ENCODE data around the gene AIFM3. TPM values are rescaled to one million over a fixed set of nuclear protein-coding genes. Genes with fewer than 3 reads are reported as not detected.
A peak's percentile ranks its signal among the peaks of the same experiment; 100 is the strongest.

The AIFM3 gene
- polyA plus RNA-seq, 2 of the 4 experiments (the other 2 are of a cell fraction), result 1.4 to 3.6 TPM

DNA sequence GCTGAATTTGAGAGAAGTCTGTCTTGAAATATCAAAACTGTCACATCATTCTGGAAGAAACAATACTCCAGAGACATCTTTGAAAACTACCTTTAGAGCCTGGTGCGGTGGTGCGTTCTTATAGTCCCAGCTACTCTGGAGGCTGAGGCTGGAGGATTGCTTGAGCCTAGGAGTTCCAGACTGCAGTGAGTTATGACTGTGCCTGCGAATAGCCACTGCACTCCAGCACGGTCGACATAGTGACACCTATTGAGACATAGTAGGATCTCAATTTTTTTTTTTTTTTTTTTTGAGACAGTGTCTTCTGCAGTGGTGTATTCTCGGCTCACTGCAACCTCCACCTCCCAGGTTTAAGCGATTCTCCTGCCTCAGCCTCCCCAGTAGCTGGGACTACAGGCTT is 11.5 kb upstream of the AIFM3 start (continued):
- no peak for TF ChIP-seq HOXA7 (CRISPR knock-in tag; IDR thresholded peaks at IDR 0.05)
- no peak for TF ChIP-seq POLR2AphosphoS2 (conservative IDR thresholded peaks at IDR 0.05; ENCODE audit: low read length)
- TF ChIP-seq CEBPB (IDR thresholded peaks at IDR 0.05), result no peak

DNA sequence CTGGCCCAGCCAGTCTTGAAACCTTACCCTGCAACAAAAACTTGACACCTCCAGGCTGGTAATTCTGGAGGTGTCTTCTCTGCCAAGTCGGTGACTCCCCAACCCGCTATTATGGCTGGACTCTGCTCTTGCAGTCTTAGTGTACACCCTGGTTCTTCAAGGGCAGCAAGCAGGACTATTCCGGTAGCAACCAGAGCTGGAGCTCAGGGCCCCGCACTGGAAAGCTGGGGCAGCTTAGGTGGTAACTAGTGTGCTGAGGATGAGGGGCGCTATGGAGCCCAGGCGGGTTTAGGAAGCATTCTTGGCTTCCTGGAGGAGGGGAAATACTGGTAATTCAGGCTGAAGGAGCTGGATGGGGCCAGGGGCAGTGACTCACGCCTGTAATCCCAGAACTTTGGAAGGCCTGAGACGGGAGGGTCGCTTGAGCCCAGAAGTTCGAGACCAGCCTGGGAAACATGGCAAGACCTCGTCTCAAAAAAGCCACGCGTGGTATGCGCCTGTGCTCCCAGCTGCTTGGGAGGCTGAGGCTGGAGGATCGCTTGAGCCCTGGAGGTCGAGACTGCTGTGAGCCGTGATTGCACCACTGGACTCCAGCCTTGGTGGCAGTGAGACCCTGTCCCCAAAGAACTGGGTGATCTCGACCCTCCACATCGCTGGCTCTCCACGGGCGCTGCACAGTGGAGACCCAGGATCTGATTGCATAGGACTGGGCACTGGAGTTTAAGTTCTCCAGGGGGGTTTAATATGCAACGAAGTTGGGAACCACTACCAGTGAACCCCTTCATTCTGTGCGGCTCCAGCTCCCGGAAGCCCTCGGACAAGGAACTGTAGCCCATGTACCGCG is 10.6 kb upstream of the AIFM3 start:
- Histone ChIP-seq H3K9me3 (no peaks in the 10 kb centered on the region), H3K27ac (peak overlapping the region; percentile 98), H3K4me1 (peaks cover 27% of the 10 kb centered on the region), H3K4me3 (peak overlapping the region; percentile 84), H3K4me2 (peak overlapping the region; percentile 74)
- WGBS (ENCODE audit: missing lambda C conversion rate), result 0% methylated on average over 11 of the region's 27 CpGs
- ChIA-PET CTCF (interaction anchor here (0.7 to 3.6 kb wide), 14 partner anchors 12 to 152 kb away, joined by 3 to 19 read pairs (median 5); partner anchors contain the start of genes CRKL, LZTR1 and THAP7), POLR2A (interaction anchor here (0.7 to 2.7 kb wide), 4 partner anchors 26 to 71 kb away, joined by 3 to 19 read pairs (median 7); partner anchors contain the start of genes LZTR1 and THAP7)
- ATAC-seq, result peak; percentile 49 to 66
- peak; percentile 23 to 75 for DNase-seq (ENCODE audit: low read depth in 1 of 2, low spot score in 1 of 2)
- no peak for FAIRE-seq
- TF ChIP-seq FOSL2 (IDR thresholded peaks at IDR 0.05) (no peak), FOSL2 (CRISPR knock-in tag; IDR thresholded peaks at IDR 0.05) (peak; percentile 36), HOXB5 (CRISPR knock-in tag; IDR thresholded peaks at IDR 0.05) (no peak), JUN (IDR thresholded peaks at IDR 0.05) (peak in 1 of 2 experiments; percentile 20; a peak in 1 of 5 replicates), ZFP36 (IDR thresholded peaks at IDR 0.05; ENCODE audit: borderline replicate concordance, partially characterized antibody) (peak; percentile 54), ZNF302 (CRISPR knock-in tag; IDR thresholded peaks at IDR 0.05) (no peak)
- TF ChIP-seq, protein P1, sequence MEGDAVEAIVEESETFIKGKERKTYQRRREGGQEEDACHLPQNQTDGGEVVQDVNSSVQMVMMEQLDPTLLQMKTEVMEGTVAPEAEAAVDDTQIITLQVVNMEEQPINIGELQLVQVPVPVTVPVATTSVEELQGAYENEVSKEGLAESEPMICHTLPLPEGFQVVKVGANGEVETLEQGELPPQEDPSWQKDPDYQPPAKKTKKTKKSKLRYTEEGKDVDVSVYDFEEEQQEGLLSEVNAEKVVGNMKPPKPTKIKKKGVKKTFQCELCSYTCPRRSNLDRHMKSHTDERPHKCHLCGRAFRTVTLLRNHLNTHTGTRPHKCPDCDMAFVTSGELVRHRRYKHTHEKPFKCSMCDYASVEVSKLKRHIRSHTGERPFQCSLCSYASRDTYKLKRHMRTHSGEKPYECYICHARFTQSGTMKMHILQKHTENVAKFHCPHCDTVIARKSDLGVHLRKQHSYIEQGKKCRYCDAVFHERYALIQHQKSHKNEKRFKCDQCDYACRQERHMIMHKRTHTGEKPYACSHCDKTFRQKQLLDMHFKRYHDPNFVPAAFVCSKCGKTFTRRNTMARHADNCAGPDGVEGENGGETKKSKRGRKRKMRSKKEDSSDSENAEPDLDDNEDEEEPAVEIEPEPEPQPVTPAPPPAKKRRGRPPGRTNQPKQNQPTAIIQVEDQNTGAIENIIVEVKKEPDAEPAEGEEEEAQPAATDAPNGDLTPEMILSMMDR (IDR thresholded peaks at IDR 0.05), result 0 out of 3 replicates have a peak, but pooled peaks have one; percentile 20
- TF ChIP-seq, protein P2, sequence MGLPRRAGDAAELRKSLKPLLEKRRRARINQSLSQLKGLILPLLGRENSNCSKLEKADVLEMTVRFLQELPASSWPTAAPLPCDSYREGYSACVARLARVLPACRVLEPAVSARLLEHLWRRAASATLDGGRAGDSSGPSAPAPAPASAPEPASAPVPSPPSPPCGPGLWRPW (IDR thresholded peaks at IDR 0.05), result no peak

DNA sequence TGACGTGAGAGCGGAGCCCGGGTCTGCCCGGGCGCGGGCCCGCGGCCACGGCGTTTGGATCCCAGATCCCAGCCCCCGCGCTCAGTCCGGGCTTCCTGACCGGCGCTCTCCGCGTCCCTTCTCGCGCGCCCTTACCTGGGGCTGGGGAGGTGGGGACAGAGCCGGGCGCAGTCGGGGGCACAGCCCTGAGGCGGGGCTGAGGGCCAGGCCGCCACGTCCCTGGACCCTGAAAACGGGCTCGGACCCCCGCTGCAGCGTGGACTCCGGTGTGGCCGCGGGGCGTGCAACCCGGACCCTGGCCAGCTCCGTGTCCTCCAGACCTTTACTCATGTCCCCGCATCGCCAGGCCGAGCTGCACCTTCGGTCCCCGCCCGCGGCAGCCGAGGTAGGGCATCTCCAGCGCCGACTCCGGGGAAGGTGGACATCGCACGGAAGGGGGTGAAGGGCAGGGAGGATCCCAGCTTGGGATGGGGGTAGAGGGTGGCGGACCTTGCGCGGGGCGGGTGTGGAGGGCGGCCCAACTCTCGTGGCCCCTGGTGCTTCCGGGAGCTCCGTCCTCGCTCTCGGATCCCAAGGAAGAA is 9.9 kb upstream of the AIFM3 start:
- no CpG with 5 or more reads among the region's 59 CpGs for WGBS (ENCODE audit: missing lambda C conversion rate)
- TF ChIP-seq PHF8 (IDR thresholded peaks at IDR 0.05; ENCODE audit: borderline replicate concordance, low read depth), result peak; percentile 21; the same call in 1 of the 2 replicates
- TF ChIP-seq TFCP2L1 (CRISPR knock-in tag; IDR thresholded peaks at IDR 0.05), result no peak
- Histone ChIP-seq H3K4me2 (peak overlapping the region; percentile 74), H3K4me3 (peak overlapping the region; percentile 84), H3K9me3 (no peaks in the 10 kb centered on the region), H3K27ac (peak overlapping the region; percentile 98), H3K4me1 (peaks cover 23% of the 10 kb centered on the region)
- CTCF ChIA-PET, result interaction anchor here (0.7 to 3.6 kb wide), 11 partner anchors 12 to 153 kb away, joined by 3 to 19 read pairs (median 5); partner anchors contain the start of gene CRKL
- DNase-seq (ENCODE audit: low read depth in 1 of 2, low spot score in 1 of 2), result peak; percentile 30 to 53
- peak; percentile 65 to 69 for ATAC-seq
- POLR2A ChIA-PET, result interaction anchor here (0.7 to 2.7 kb wide), 5 partner anchors 15 to 72 kb away, joined by 3 to 19 read pairs (median 8); partner anchors contain the start of genes LZTR1 and THAP7
- FAIRE-seq, result no peak

DNA sequence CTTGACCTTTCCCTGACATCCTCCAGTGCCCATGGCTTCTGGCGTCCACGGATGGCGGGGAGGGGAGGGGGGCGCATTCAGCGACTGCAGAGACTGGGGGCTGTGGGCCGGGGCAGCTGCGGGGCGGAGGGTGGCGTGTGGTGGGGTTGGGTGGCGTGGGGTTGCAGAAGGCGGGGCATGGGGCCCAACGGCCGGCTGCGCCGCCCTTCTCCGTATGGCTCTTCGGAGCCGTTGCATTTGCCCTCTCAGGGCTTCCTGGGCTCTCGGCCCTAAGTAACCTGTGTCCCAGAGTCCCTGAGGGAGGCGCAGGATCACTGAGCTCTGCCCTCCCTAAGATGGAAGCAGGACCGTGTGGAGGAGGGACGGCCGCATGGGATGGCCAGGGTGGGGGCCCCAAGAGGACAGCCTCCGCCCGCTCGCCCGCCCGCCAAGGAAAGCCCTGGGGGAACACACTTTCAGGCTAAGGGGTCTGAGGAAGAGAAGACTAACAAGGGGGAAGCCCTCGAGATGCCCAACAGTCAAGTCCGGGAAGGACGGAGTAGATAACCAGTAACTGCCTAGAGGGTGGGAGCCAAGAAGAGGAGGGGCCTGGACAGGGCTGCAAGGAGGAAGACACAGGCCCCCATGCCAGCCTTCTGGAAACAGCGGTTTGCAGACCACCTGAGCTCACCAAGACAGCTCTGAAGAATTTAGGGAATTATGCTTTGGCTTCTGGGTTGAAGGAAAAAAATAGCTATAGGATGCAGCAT is 9.2 kb upstream of the AIFM3 start:
- TF ChIP-seq NR3C1 (IDR thresholded peaks at IDR 0.05) (no peak), EHF (CRISPR knock-in tag; IDR thresholded peaks at IDR 0.05) (no peak), RAD21 (conservative IDR thresholded peaks at IDR 0.05 in 1 of 2, IDR thresholded peaks at IDR 0.05 in 1 of 2) (no peak), ZSCAN20 (CRISPR knock-in tag; IDR thresholded peaks at IDR 0.05) (no peak), JUN (IDR thresholded peaks at IDR 0.05) (peak in 1 of 2 experiments; percentile 37; a peak in 1 of 5 replicates), CHD4 (IDR thresholded peaks at IDR 0.05; ENCODE audit: borderline replicate concordance) (no peak), GATA3 (IDR thresholded peaks at IDR 0.05; ENCODE audit: borderline replicate concordance) (no peak), FOSB (CRISPR knock-in tag; IDR thresholded peaks at IDR 0.05) (no peak), SREBF2 (IDR thresholded peaks at IDR 0.05) (no peak), NPAS2 (CRISPR knock-in tag; IDR thresholded peaks at IDR 0.05; ENCODE audit: borderline replicate concordance) (no peak), POLR2A (IDR thresholded peaks at IDR 0.05; ENCODE audit: low read length) (peak; percentile 66), FOSL2 (IDR thresholded peaks at IDR 0.05) (no peak), FOSL2 (CRISPR knock-in tag; IDR thresholded peaks at IDR 0.05) (no peak), TFCP2L1 (CRISPR knock-in tag; IDR thresholded peaks at IDR 0.05) (no peak), FOXS1 (CRISPR knock-in tag; IDR thresholded peaks at IDR 0.05) (no peak)
- TF ChIP-seq, protein P3, sequence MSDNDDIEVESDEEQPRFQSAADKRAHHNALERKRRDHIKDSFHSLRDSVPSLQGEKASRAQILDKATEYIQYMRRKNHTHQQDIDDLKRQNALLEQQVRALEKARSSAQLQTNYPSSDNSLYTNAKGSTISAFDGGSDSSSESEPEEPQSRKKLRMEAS (IDR thresholded peaks at IDR 0.05), result peak; percentile 45; the same call in 1 of the 2 replicates
- FAIRE-seq (no peak), DNase-seq (ENCODE audit: low read depth in 1 of 2, low spot score in 1 of 2) (peak; percentile 61 to 80), ATAC-seq (peak; percentile 87 to 89)
- Histone ChIP-seq H3K4me1 (peaks cover 20% of the 10 kb centered on the region), H3K27ac (peak overlapping the region; percentile 98), H3K4me3 (peak overlapping the region; percentile 84), H3K9me3 (no peaks in the 10 kb centered on the region), H3K4me2 (peak overlapping the region; percentile 74)
- WGBS (ENCODE audit: missing lambda C conversion rate), result 0% methylated on average over 8 of the region's 32 CpGs
- POLR2A ChIA-PET, result interaction anchor here (1.0 to 2.7 kb wide), 5 partner anchors 14 to 72 kb away, joined by 3 to 19 read pairs (median 8); partner anchors contain the start of genes LZTR1 and THAP7
- CTCF ChIA-PET, result interaction anchor here (0.7 to 3.6 kb wide), 11 partner anchors 10 to 145 kb away, joined by 3 to 19 read pairs (median 4); partner anchors contain the start of genes CRKL and LZTR1

Data from A549 (cell line).